GM18499 (cell line): ENCODE results near the gene SLC7A6OS.
"Not testable (repeated sequence)": the region's sequence is repeated elsewhere in the genome, so short reads cannot be mapped to it uniquely, and the experiment has no call there.

ENCODE experiments used
- ATAC-seq: cut with Tn5 transposase; IDR thresholded peaks from one replicate; pipeline ENCODE4 v1.9.1; 2021; ENCODE audit warnings: moderate number of reproducible peaks; ENCODE audit not compliant: insufficient read depth, unreplicated experiment

SLC7A6OS gene

GRCh38 chr16:68299571-68300453 is 10.9 kb downstream of the SLC7A6OS start:
- no peak for ATAC-seq

- no peak for ATAC-seq
Observed at GRCh38 chr16:68298907-68299561, 11.7 kb downstream of the SLC7A6OS start.

GRCh38 chr16:68298312-68298711 is 12.4 kb downstream of the SLC7A6OS start:
- ATAC-seq, result no peak

- no peak for ATAC-seq
Observed at GRCh38 chr16:68297908-68298307, 12.8 kb downstream of the SLC7A6OS start.

- no peak for ATAC-seq
Observed at GRCh38 chr16:68296693-68297092, 14.1 kb downstream of the SLC7A6OS start.

- no peak for ATAC-seq
Observed at GRCh38 chr16:68296291-68296690, 14.5 kb downstream of the SLC7A6OS start.

GRCh38 chr16:68292425-68292824 is 18.3 kb downstream of the SLC7A6OS start:
- ATAC-seq, result no peak

- no peak for ATAC-seq
Observed at GRCh38 chr16:68291227-68291626, 19.5 kb downstream of the SLC7A6OS start.

GRCh38 chr16:68290450-68290849 is 20.3 kb downstream of the SLC7A6OS start:
- ATAC-seq, result no peak

GRCh38 chr16:68289621-68290329 is 21.0 kb downstream of the SLC7A6OS start:
- peak; percentile 78 for ATAC-seq

- ATAC-seq, result no peak
Observed at GRCh38 chr16:68289202-68289601, 21.5 kb downstream of the SLC7A6OS start.

- ATAC-seq, result not testable (repeated sequence)
Observed at GRCh38 chr16:68288796-68289195, 21.9 kb downstream of the SLC7A6OS start.

GRCh38 chr16:68288252-68288650 is 22.5 kb downstream of the SLC7A6OS start:
- no peak for ATAC-seq

GRCh38 chr16:68287276-68288251 is 23.2 kb downstream of the SLC7A6OS start:
- ATAC-seq, result no peak

- no peak for ATAC-seq
Observed at GRCh38 chr16:68286153-68287074, 24.3 kb downstream of the SLC7A6OS start.

GRCh38 chr16:68285683-68286082 is 25.1 kb downstream of the SLC7A6OS start:
- no peak for ATAC-seq

GRCh38 chr16:68284847-68285246 is 25.9 kb downstream of the SLC7A6OS start:
- no peak for ATAC-seq

- no peak for ATAC-seq
Observed at GRCh38 chr16:68283801-68284598, 26.7 kb downstream of the SLC7A6OS start.
